Neural crest cell (in vitro differentiated cells): ENCODE data around the gene RAB6A. TPM values are rescaled to one million over a fixed set of nuclear protein-coding genes. Genes with fewer than 3 reads are reported as not detected.

Experiments
- DNase-seq: peaks from one replicate; pipeline ENCODE4 v3.0.0; 2021; ENCODE audit warnings: low read depth, mixed read lengths, low spot score
- H3K27ac Mint-ChIP-seq: one replicate; pipeline ENCODE4 v1.8.0; 2021; ENCODE audit warnings: mild to moderate bottlenecking, mixed read lengths; ENCODE audit not compliant: unreplicated experiment
- H3K27me3 Mint-ChIP-seq: 2 replicates; pipeline ENCODE4 v1.8.0; 2021; ENCODE audit warnings: low read depth, mild to moderate bottlenecking, mixed read lengths
- H3K36me3 Mint-ChIP-seq: 2 replicates; pipeline ENCODE4 v1.8.0; 2021; ENCODE audit warnings: low read depth, mild to moderate bottlenecking, mixed read lengths
- H3K4me1 Mint-ChIP-seq: 2 replicates; pipeline ENCODE4 v1.8.0; 2021; ENCODE audit warnings: mixed read lengths
- H3K4me3 Mint-ChIP-seq: one replicate; pipeline ENCODE4 v1.8.0; 2021; ENCODE audit warnings: mild to moderate bottlenecking, mixed read lengths
- H3K9me3 Mint-ChIP-seq: 2 replicates; pipeline ENCODE4 v1.8.0; 2021; ENCODE audit warnings: mixed read lengths
- CTCF ChIP-seq: fragments of 200-600 bp; sonication (generic); conservative IDR thresholded peaks from 2 replicates; pipeline ENCODE4 v1.5.0; 2021; ENCODE audit warnings: antibody characterized with exemption, mild to moderate bottlenecking
- total RNA-seq: library from RNA; stranded (reverse); gene quantifications from 2 replicates; pipeline ENCODE4 v1.2.1, GENCODE V29; 2021

The RAB6A gene
- total RNA-seq, 1 donor from 2014 or later: 85.9 TPM

- peaks cover 26% of the 10 kb centered on the region for H3K4me1 Mint-ChIP-seq
Observed at GRCh38 chr11:73663604-73664495, 97.0 kb downstream of the RAB6A start.

GRCh38 chr11:73662445-73663157 is 98.3 kb downstream of the RAB6A start:
- H3K4me3 Mint-ChIP-seq: peak overlapping the region; percentile 40

More at GRCh38 chr11:73663604-73664495, 97.0 kb downstream of the RAB6A start:
- H3K36me3 Mint-ChIP-seq: peaks cover 3% of the 10 kb centered on the region
- TF ChIP-seq CTCF: no peak
- peaks cover 6% of the 10 kb centered on the region for H3K27me3 Mint-ChIP-seq
- H3K4me3 Mint-ChIP-seq: no peak overlapping the region
- H3K27ac Mint-ChIP-seq: peak overlapping the region; percentile 14
- no peaks in the 10 kb centered on the region for H3K9me3 Mint-ChIP-seq
- no peak for DNase-seq

GRCh38 chr11:73661035-73661628 is 99.7 kb downstream of the RAB6A start:
- no peaks in the 10 kb centered on the region for H3K9me3 Mint-ChIP-seq
- H3K4me1 Mint-ChIP-seq: peaks cover 29% of the 10 kb centered on the region
- H3K36me3 Mint-ChIP-seq: peaks cover 3% of the 10 kb centered on the region
- peak; percentile 99 for TF ChIP-seq CTCF
- peak; percentile 99 for DNase-seq
- H3K4me3 Mint-ChIP-seq: peak overlapping the region; percentile 81
- no peak overlapping the region for H3K27ac Mint-ChIP-seq
- H3K27me3 Mint-ChIP-seq: peaks cover 6% of the 10 kb centered on the region

More at GRCh38 chr11:73662445-73663157, 98.3 kb downstream of the RAB6A start:
- peaks cover 6% of the 10 kb centered on the region for H3K27me3 Mint-ChIP-seq
- no peak for DNase-seq
- peaks cover 3% of the 10 kb centered on the region for H3K36me3 Mint-ChIP-seq
- no peak for TF ChIP-seq CTCF
- no peaks in the 10 kb centered on the region for H3K9me3 Mint-ChIP-seq
- peaks cover 26% of the 10 kb centered on the region for H3K4me1 Mint-ChIP-seq
- H3K27ac Mint-ChIP-seq: no peak overlapping the region

GRCh38 chr11:73660497-73661034 is 100.3 kb downstream of the RAB6A start:
- DNase-seq: no peak
- TF ChIP-seq CTCF: no peak
- Mint-ChIP-seq H3K27me3 (peaks cover 6% of the 10 kb centered on the region), H3K36me3 (peaks cover 3% of the 10 kb centered on the region), H3K27ac (no peak overlapping the region), H3K9me3 (no peaks in the 10 kb centered on the region), H3K4me1 (peaks cover 32% of the 10 kb centered on the region), H3K4me3 (no peak overlapping the region)

- Mint-ChIP-seq H3K4me3 (no peak overlapping the region), H3K27ac (no peak overlapping the region), H3K27me3 (peaks cover 6% of the 10 kb centered on the region), H3K9me3 (no peaks in the 10 kb centered on the region), H3K36me3 (no peaks in the 10 kb centered on the region), H3K4me1 (peaks cover 32% of the 10 kb centered on the region)
- DNase-seq: no peak
- no peak for TF ChIP-seq CTCF
Observed at GRCh38 chr11:73659961-73660360, 100.9 kb downstream of the RAB6A start.
